Heart left ventricle (tissue), 16 donors: ENCODE measurements around the gene PRKCH. TPM values are rescaled to one million over a fixed set of nuclear protein-coding genes. Genes with fewer than 3 reads are reported as not detected.

ENCODE experiments used
- ATAC-seq, 4 donors: fragments of 200-7000 bp; cut with Tn5 transposase; one replicate each; pipeline ENCODE4 v1.9.1; 2020 to 2022; ENCODE audit warnings: moderate library complexity in 4 of 4, mild to moderate bottlenecking in 3 of 4, moderate number of reproducible peaks in 1 of 4
- DNase-seq, 5 donors: peaks; one replicate each; pipeline ENCODE4 v3.0.0-alpha.2; 2020
- H3K27ac ChIP-seq, 12 donors: fragments of 200-600 bp; sonication (generic) in 4 of 12; one replicate each; pipeline versions ENCODE4 v1.5.0 to v1.8.0; 2016 to 2022; ENCODE audit warnings: mild to moderate bottlenecking in 2 of 12
- H3K27me3 ChIP-seq, 9 donors: fragments of 200-600 bp; sonication (generic) in 2 of 9; one replicate each; pipeline versions ENCODE4 v1.5.1 to v1.8.0; 2016 to 2022; ENCODE audit warnings: mild to moderate bottlenecking in 3 of 9
- H3K36me3 ChIP-seq, 9 donors: fragments of 200-600 bp; sonication (generic) in 2 of 9; one replicate each; pipeline versions ENCODE4 v1.5.0 to v1.8.0; 2018 to 2022; ENCODE audit warnings: mild to moderate bottlenecking in 2 of 9
- H3K4me1 ChIP-seq, 12 donors: fragments of 200-600 bp; sonication (generic) in 4 of 12; one replicate each; pipeline versions ENCODE4 v1.5.0 to v1.8.0; 2016 to 2022; ENCODE audit warnings: mild to moderate bottlenecking in 3 of 12
- H3K4me3 ChIP-seq, 12 donors: fragments of 200-600 bp; sonication (generic) in 4 of 12; one replicate each; pipeline versions ENCODE4 v1.5.0 to v1.8.0; 2017 to 2022; ENCODE audit warnings: mild to moderate bottlenecking in 9 of 12, moderate library complexity in 4 of 12
- H3K9me3 ChIP-seq, 12 donors: fragments of 200-600 bp; sonication (generic) in 4 of 12; one replicate each; pipeline versions ENCODE4 v1.5.0 to v1.8.0; 2016 to 2022; ENCODE audit warnings: mild to moderate bottlenecking in 1 of 12
- CTCF ChIP-seq, 12 donors: fragments of 200-600 bp; sonication (generic) in 4 of 12; IDR thresholded peaks; one replicate each; pipeline versions ENCODE4 v1.5.0 to v1.8.0; 2018 to 2022; ENCODE audit warnings: antibody characterized with exemption in 12 of 12, mild to moderate bottlenecking in 5 of 12
- POLR2A ChIP-seq, 2 donors: fragments of 450-650 bp; IDR thresholded peaks; one replicate each; pipeline ENCODE4 v1.6.1; 2017; ENCODE audit warnings: antibody characterized with exemption in 2 of 2, mild to moderate bottlenecking in 2 of 2, moderate library complexity in 2 of 2
- WGBS, 4 donors: extraction: QIAGEN DNeasy Blood & Tissue Kit in 2 of 4; methylation state at CpG; one replicate each; pipeline versions ENCODE4 v1.1.5 to v1.1.7; 2013 to 2018; 5-methylcytosine and 5-hydroxymethylcytosine counted together
- intact Hi-C, 10 donors: fragments of 100-400 bp; cut with DNase I; formaldehyde crosslinking; loops; one replicate each; pipeline versions ENCODE4 v1.11.1 to v1.14.2; 2022
- polyA plus RNA-seq, 2 donors: library from polyadenylated mRNA; stranded (reverse); fragments of 200-250 nt; gene quantifications; one replicate each; pipeline ENCODE4 v1.2.3, GENCODE V29; 2013
- total RNA-seq, 9 donors: library from RNA; depleted of rRNA in 2 of 9; stranded (reverse); fragments of >200 nt in 2 of 9; fragmentation: NEBNext Ultra II Directional in 3 of 9; extraction: Animal tissue kit (Norgen Biotek cat#: 25700) in 3 of 9; gene quantifications; one replicate each; pipeline versions ENCODE4 v1.1.0 to v1.2.4, GENCODE V29; 2016 to 2023
- donor health status: ischemic (EF 13 %, LVEDD 7.1; RV severe dilation, severe dysfunction).
- donor health status: healthy with polysubstance abuse.
- donor health status: DM: no; HTN: yes; CAD: no.
- donor health status: DM: no; HTN: no; CAD: no.
- donor health status: ischemic (EF 25% LVEDD 6.9; RV normal size, moderate dysfunction).
- donor health status: ischemic (EF 25% LVEDD 5.7; RV mildly dilated, moderate dysfunction).
- donor health status: healthy.
- donor health status: DM: yes; HTN: yes; CAD: no.
- donor health status: ischemic (EF 35%, LVEDD 5.7; RV mildly dilated, moderate dysfunction).
- donor health status: nonischemic (EF 11% LVEDD 7.7; RV severe dilation, severe dysfunction).
- donor health status: DM: yes; HTN: yes; CAD: no.
- donor health status: PGD.
- donor health status: ischemic (EF 29% LVEDD 5.4; RV normal size, mild dysfunction).
- donor health status: nonischemic (EF 23%, LVEDD 6.1; RV moderate dilation, normal function).

Gene PRKCH
- total and polyA plus RNA-seq, 11 donors, result 6.1 to 49.2 (median 21.7) TPM

GRCh38 chr14:61575551-61576150 is 254.3 kb downstream of the PRKCH start:
- peaks cover under 1 to 42% (median 3%) of the 10 kb centered on the region in 12 donors for H3K4me1 ChIP-seq
- TF ChIP-seq CTCF (IDR thresholded peaks at IDR 0.05) (no peak), POLR2A (IDR thresholded peaks at IDR 0.05) (no peak)
- no peaks in the 10 kb centered on the region for H3K27me3 ChIP-seq
- H3K9me3 ChIP-seq, result no peaks in the 10 kb centered on the region
- no peak overlapping the region for H3K27ac ChIP-seq
- no peaks in the 10 kb centered on the region for H3K36me3 ChIP-seq
- WGBS, 4 donors, result 84 to 92% (median 87%) methylated on average over 6 of the region's 6 CpGs
- no peak for ATAC-seq
- intact Hi-C loops, result no loop called here
- no peak overlapping the region for H3K4me3 ChIP-seq
- DNase-seq, result peak in 1 of 5 donors; percentile 2

GRCh38 chr14:61577506-61577931 is 256.1 kb downstream of the PRKCH start:
- Histone ChIP-seq H3K4me3 (no peak overlapping the region), H3K36me3 (no peaks in the 10 kb centered on the region), H3K4me1 (peaks cover 0 to 31% (median 3%) of the 10 kb centered on the region in 12 donors), H3K9me3 (no peaks in the 10 kb centered on the region), H3K27me3 (no peaks in the 10 kb centered on the region), H3K27ac (no peak overlapping the region)
- intact Hi-C loops, result no loop called here
- no peak for TF ChIP-seq POLR2A (IDR thresholded peaks at IDR 0.05)
- no peak for TF ChIP-seq CTCF (IDR thresholded peaks at IDR 0.05)
- WGBS, 4 donors, result 91 to 97% (median 95%) methylated on average over 2 of the region's 2 CpGs
- ATAC-seq, result no peak
- no peak for DNase-seq

- no peaks in the 10 kb centered on the region for H3K27me3 ChIP-seq
- H3K9me3 ChIP-seq, result no peaks in the 10 kb centered on the region
- H3K4me1 ChIP-seq, result peaks cover 0 to 26% (median 7%) of the 10 kb centered on the region in 12 donors
- TF ChIP-seq POLR2A (IDR thresholded peaks at IDR 0.05) (no peak), CTCF (IDR thresholded peaks at IDR 0.05) (no peak)
- intact Hi-C loops, result no loop called here
- ATAC-seq, result no peak
- H3K4me3 ChIP-seq, result no peak overlapping the region
- no peak for DNase-seq
- WGBS, 4 donors, result 85 to 98% (median 88%) methylated on average over 2 of the region's 2 CpGs
- H3K27ac ChIP-seq, result no peak overlapping the region
- H3K36me3 ChIP-seq, result no peaks in the 10 kb centered on the region
Observed at GRCh38 chr14:61578745-61579144, 257.4 kb downstream of the PRKCH start.

GRCh38 chr14:61581340-61581739 is 260.0 kb downstream of the PRKCH start:
- TF ChIP-seq POLR2A (IDR thresholded peaks at IDR 0.05), result no peak
- no peak for TF ChIP-seq CTCF (IDR thresholded peaks at IDR 0.05)
- WGBS, 4 donors, result 82 to 91% (median 87%) methylated on average over 1 of the region's 1 CpG
- no peak for ATAC-seq

More at GRCh38 chr14:61581340-61581739, 260.0 kb downstream of the PRKCH start:
- no peaks in the 10 kb centered on the region for H3K27me3 ChIP-seq
- DNase-seq, result no peak
- H3K4me3 ChIP-seq, result no peak overlapping the region
- no peaks in the 10 kb centered on the region for H3K36me3 ChIP-seq
- intact Hi-C loops, result loop anchor here in 5 of 10 donors (5.0 to 10.0 kb wide), 3 partner anchors 104 to 253 kb away; partner anchors contain the start of gene HIF1A (in 3 of the 5)
- no peaks in the 10 kb centered on the region for H3K9me3 ChIP-seq
- peaks cover 8 to 40% (median 20%) of the 10 kb centered on the region in 12 donors for H3K4me1 ChIP-seq
- H3K27ac ChIP-seq, result peak overlapping the region in 2 of 12 donors; percentile 61 to 88
